Parathyroid adenoma (tissue), 2 donors: Measurements from ENCODE around the gene AGBL1.

Experiments used
- H2AFZ ChIP-seq: fragments of 300-600 bp; sonication (generic); one replicate; pipeline ENCODE4 v1.7.0; 2017; ENCODE audit warnings: antibody characterized with exemption, mild to moderate bottlenecking
- H3K27ac ChIP-seq: fragments of 300-600 bp; sonication (generic); one replicate; pipeline ENCODE4 v1.7.0; 2017
- H3K27me3 ChIP-seq: fragments of 300-600 bp; sonication (generic); one replicate; pipeline ENCODE4 v1.7.0; 2017; ENCODE audit warnings: low read length; ENCODE audit not compliant: control insufficient read depth, insufficient read depth
- H3K36me3 ChIP-seq: fragments of 300-600 bp; sonication (generic); one replicate; pipeline ENCODE4 v1.7.0; 2017; ENCODE audit warnings: low read length; ENCODE audit not compliant: control insufficient read depth, insufficient read depth
- H3K4me1 ChIP-seq: fragments of 300-600 bp; sonication (generic); one replicate; pipeline ENCODE4 v1.7.0; 2017; ENCODE audit warnings: control low read depth
- H3K4me2 ChIP-seq: fragments of 300-600 bp; sonication (generic); one replicate; pipeline ENCODE4 v1.7.0; 2017; ENCODE audit warnings: low read length
- H3K4me3 ChIP-seq: fragments of 300-600 bp; sonication (generic); one replicate; pipeline ENCODE4 v1.7.0; 2017; ENCODE audit warnings: low read depth, low read length
- H3K79me2 ChIP-seq: fragments of 300-600 bp; sonication (generic); one replicate; pipeline ENCODE4 v1.7.0; 2017; ENCODE audit warnings: control low read depth
- H3K9ac ChIP-seq: fragments of 300-600 bp; sonication (generic); one replicate; pipeline ENCODE4 v1.7.0; 2017; ENCODE audit warnings: mild to moderate bottlenecking
- H3K9me3 ChIP-seq: fragments of 300-600 bp; sonication (generic); one replicate; pipeline ENCODE4 v1.7.0; 2017; ENCODE audit warnings: low read length; ENCODE audit not compliant: control insufficient read depth
- TF ChIP-seq, protein P1 (sequence below): fragments of 300-600 bp; sonication (generic); IDR thresholded peaks from one replicate; pipeline ENCODE4 v1.7.0; 2017; ENCODE audit warnings: antibody characterized with exemption, mild to moderate bottlenecking
- donor health status: primary hyperparathyroidism.

Gene AGBL1

GRCh38 chr15:86377914-86378313 is 298.2 kb downstream of the AGBL1 start:
- no peak overlapping the region for H2AFZ ChIP-seq
- H3K27me3 ChIP-seq: no peaks in the 10 kb centered on the region
- H3K9ac ChIP-seq: no peak overlapping the region
- TF ChIP-seq, protein P1, sequence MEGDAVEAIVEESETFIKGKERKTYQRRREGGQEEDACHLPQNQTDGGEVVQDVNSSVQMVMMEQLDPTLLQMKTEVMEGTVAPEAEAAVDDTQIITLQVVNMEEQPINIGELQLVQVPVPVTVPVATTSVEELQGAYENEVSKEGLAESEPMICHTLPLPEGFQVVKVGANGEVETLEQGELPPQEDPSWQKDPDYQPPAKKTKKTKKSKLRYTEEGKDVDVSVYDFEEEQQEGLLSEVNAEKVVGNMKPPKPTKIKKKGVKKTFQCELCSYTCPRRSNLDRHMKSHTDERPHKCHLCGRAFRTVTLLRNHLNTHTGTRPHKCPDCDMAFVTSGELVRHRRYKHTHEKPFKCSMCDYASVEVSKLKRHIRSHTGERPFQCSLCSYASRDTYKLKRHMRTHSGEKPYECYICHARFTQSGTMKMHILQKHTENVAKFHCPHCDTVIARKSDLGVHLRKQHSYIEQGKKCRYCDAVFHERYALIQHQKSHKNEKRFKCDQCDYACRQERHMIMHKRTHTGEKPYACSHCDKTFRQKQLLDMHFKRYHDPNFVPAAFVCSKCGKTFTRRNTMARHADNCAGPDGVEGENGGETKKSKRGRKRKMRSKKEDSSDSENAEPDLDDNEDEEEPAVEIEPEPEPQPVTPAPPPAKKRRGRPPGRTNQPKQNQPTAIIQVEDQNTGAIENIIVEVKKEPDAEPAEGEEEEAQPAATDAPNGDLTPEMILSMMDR: no peak
- H3K4me3 ChIP-seq: no peak overlapping the region
- no peak overlapping the region for H3K4me2 ChIP-seq
- H3K79me2 ChIP-seq: no peaks in the 10 kb centered on the region
- no peak overlapping the region for H3K27ac ChIP-seq
- no peaks in the 10 kb centered on the region for H3K36me3 ChIP-seq
- no peaks in the 10 kb centered on the region for H3K4me1 ChIP-seq
- H3K9me3 ChIP-seq: no peaks in the 10 kb centered on the region

GRCh38 chr15:86382341-86382740 is 302.7 kb downstream of the AGBL1 start:
- Histone ChIP-seq H3K4me2 (no peak overlapping the region), H2AFZ (no peak overlapping the region), H3K4me1 (no peaks in the 10 kb centered on the region), H3K27me3 (no peaks in the 10 kb centered on the region), H3K9ac (no peak overlapping the region), H3K4me3 (no peak overlapping the region), H3K27ac (no peak overlapping the region), H3K36me3 (no peaks in the 10 kb centered on the region), H3K9me3 (no peaks in the 10 kb centered on the region), H3K79me2 (no peaks in the 10 kb centered on the region)
- TF ChIP-seq, protein P1: no peak

- TF ChIP-seq, protein P1: no peak
- Histone ChIP-seq H3K27me3 (no peaks in the 10 kb centered on the region), H3K4me2 (no peak overlapping the region), H3K4me3 (no peak overlapping the region), H2AFZ (no peak overlapping the region), H3K27ac (no peak overlapping the region), H3K4me1 (no peaks in the 10 kb centered on the region), H3K9ac (no peak overlapping the region), H3K36me3 (no peaks in the 10 kb centered on the region), H3K9me3 (no peaks in the 10 kb centered on the region), H3K79me2 (no peaks in the 10 kb centered on the region)
These were observed 303.9 kb downstream of the AGBL1 start for GRCh38 chr15:86383611-86384010.

- Histone ChIP-seq H3K36me3 (no peaks in the 10 kb centered on the region), H3K4me3 (no peak overlapping the region), H3K9ac (no peak overlapping the region), H3K27ac (no peak overlapping the region), H3K9me3 (no peaks in the 10 kb centered on the region), H2AFZ (no peak overlapping the region), H3K27me3 (no peaks in the 10 kb centered on the region), H3K4me2 (no peak overlapping the region), H3K79me2 (no peaks in the 10 kb centered on the region), H3K4me1 (no peaks in the 10 kb centered on the region)
- TF ChIP-seq, protein P1: no peak
These were observed 304.5 kb downstream of the AGBL1 start for GRCh38 chr15:86384186-86384585.

GRCh38 chr15:86392296-86392695 is 312.6 kb downstream of the AGBL1 start:
- H3K9me3 ChIP-seq: no peaks in the 10 kb centered on the region
- H3K27ac ChIP-seq: no peak overlapping the region
- no peak overlapping the region for H2AFZ ChIP-seq
- no peak overlapping the region for H3K4me2 ChIP-seq
- H3K27me3 ChIP-seq: no peaks in the 10 kb centered on the region
- H3K4me1 ChIP-seq: no peaks in the 10 kb centered on the region
- H3K9ac ChIP-seq: no peak overlapping the region
- no peaks in the 10 kb centered on the region for H3K36me3 ChIP-seq
- H3K4me3 ChIP-seq: no peak overlapping the region
- TF ChIP-seq, protein P1: no peak
- no peaks in the 10 kb centered on the region for H3K79me2 ChIP-seq
